ENCODE measurements around the gene MUTYH.

MUTYH gene

DNA sequence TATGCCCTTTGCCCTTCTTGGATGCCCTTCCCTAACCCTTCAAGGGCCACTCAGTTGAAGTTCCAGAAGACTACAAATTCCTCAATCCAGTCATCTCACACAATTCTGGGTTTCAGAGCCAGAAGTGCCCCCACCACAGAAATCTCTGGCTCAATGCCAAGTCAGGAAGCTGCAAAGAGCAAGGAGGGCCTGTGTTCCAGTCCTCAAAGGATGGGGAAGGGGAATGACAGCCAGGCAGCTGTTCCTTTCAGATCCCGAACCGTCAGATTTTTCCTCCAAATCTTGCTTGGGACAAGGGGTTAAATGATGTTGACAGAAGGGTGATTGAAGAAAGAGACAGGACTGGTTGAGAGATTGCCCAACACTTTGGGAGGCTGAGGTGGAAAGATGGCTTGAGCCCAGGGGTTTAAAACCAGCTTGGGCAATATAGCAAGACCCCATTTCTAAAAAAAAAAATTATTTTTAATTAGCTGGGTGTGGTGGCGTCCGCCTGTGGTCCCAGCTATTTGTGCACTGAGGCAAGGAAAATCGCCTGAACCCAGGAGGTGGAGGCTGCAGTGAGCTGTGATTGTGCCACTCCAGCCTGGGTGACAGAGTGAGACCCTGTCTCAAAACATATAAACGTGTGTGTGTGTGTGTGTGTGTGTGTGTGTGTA lies 14.3 kb downstream of the MUTYH start:
- Histone ChIP-seq H3K27me3 (replicated peaks; ENCODE audit: control insufficient read depth, insufficient read depth, low read length, poor library complexity, severe bottlenecking) (no peaks in the 10 kb centered on the region), H3K27ac (ENCODE audit: insufficient read depth, low read length, poor library complexity, severe bottlenecking) (no peak overlapping the region), H3K9me3 (ENCODE audit: control insufficient read depth, low read length) (no peaks in the 10 kb centered on the region), H3K4me3 (ENCODE audit: insufficient read depth, low read depth, low read length, poor library complexity, severe bottlenecking) (no peak overlapping the region), H3K4me1 (ENCODE audit: control insufficient read depth, insufficient read depth, low read length, poor library complexity, severe bottlenecking) (peaks cover 13% of the 10 kb centered on the region), H3K36me3 (ENCODE audit: control insufficient read depth, insufficient read depth, low read length) (peaks cover under 1% of the 10 kb centered on the region)
- no peak for DNase-seq

DNA sequence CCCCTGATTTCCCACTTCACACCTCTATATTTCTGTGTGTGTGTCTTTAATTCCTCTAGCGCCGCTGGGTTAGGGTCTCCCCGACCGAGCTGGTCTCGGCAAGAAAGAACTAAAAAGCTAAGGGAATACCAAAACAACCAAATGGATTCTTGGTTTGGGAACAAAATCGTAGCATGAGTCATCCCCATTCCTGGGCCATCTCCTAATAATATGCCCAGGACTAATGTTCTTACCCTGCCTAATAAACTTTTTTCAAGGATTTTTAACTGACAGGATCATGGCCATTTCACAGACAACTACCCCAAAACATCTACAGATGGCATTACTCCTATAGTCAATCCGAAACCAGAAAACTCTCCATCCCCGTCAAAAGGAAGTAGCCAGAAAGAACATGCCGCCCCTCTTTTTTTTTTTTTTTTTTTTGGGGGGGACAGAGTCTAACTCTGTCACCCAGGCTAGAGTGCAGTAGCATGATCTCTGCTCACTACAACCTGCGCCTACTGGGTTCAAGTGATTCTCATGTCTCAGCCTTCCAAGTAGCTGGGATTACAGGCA lies 17.7 kb downstream of the MUTYH start:
- Histone ChIP-seq H3K36me3 (ENCODE audit: control insufficient read depth, insufficient read depth, low read length) (no peaks in the 10 kb centered on the region), H3K4me1 (ENCODE audit: control insufficient read depth, insufficient read depth, low read length, poor library complexity, severe bottlenecking) (peaks cover 12% of the 10 kb centered on the region), H3K4me3 (ENCODE audit: insufficient read depth, low read depth, low read length, poor library complexity, severe bottlenecking) (no peak overlapping the region), H3K27ac (ENCODE audit: insufficient read depth, low read length, poor library complexity, severe bottlenecking) (no peak overlapping the region), H3K27me3 (replicated peaks; ENCODE audit: control insufficient read depth, insufficient read depth, low read length, poor library complexity, severe bottlenecking) (no peaks in the 10 kb centered on the region), H3K9me3 (ENCODE audit: control insufficient read depth, low read length) (no peaks in the 10 kb centered on the region)
- no peak for DNase-seq

DNA sequence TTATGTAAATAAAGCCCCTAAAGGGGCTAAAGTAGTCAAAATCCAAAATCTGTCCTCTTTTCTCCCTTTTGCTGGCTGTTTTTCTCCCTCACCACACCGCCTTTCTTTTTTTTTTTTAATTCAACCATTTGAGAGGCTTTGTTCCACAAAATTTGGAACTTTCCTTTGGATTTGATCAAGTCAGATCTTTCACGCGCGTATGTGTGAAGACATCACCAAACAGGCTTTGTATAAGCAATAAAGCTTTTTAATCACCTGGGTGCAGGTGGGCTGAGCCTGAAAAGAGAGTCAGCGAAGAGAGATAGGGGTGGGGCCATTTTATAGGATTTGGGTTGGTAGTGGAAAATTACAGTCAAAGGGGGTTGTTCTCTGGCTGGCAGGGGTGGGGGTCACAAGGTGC lies 18.8 kb downstream of the MUTYH start:
- no peaks in the 10 kb centered on the region for H3K9me3 ChIP-seq (ENCODE audit: control insufficient read depth, low read length)
- no peaks in the 10 kb centered on the region for H3K36me3 ChIP-seq (ENCODE audit: control insufficient read depth, insufficient read depth, low read length)
- no peak overlapping the region for H3K4me3 ChIP-seq (ENCODE audit: insufficient read depth, low read depth, low read length, poor library complexity, severe bottlenecking)
- H3K4me1 ChIP-seq (ENCODE audit: control insufficient read depth, insufficient read depth, low read length, poor library complexity, severe bottlenecking) = peaks cover 1% of the 10 kb centered on the region
- no peaks in the 10 kb centered on the region for H3K27me3 ChIP-seq (replicated peaks; ENCODE audit: control insufficient read depth, insufficient read depth, low read length, poor library complexity, severe bottlenecking)
- DNase-seq = no peak
- no peak overlapping the region for H3K27ac ChIP-seq (ENCODE audit: insufficient read depth, low read length, poor library complexity, severe bottlenecking)

GRCh38 chr1:45319761-45320160 lies 20.5 kb downstream of the MUTYH start:
- DNase-seq = no peak
- no peak overlapping the region for H3K27ac ChIP-seq (ENCODE audit: insufficient read depth, low read length, poor library complexity, severe bottlenecking)
- no peaks in the 10 kb centered on the region for H3K9me3 ChIP-seq (ENCODE audit: control insufficient read depth, low read length)
- H3K36me3 ChIP-seq (ENCODE audit: control insufficient read depth, insufficient read depth, low read length) = no peaks in the 10 kb centered on the region
- H3K27me3 ChIP-seq (replicated peaks; ENCODE audit: control insufficient read depth, insufficient read depth, low read length, poor library complexity, severe bottlenecking) = no peaks in the 10 kb centered on the region
- no peak overlapping the region for H3K4me3 ChIP-seq (ENCODE audit: insufficient read depth, low read depth, low read length, poor library complexity, severe bottlenecking)
- H3K4me1 ChIP-seq (ENCODE audit: control insufficient read depth, insufficient read depth, low read length, poor library complexity, severe bottlenecking) = no peaks in the 10 kb centered on the region

GRCh38 chr1:45317166-45317565 lies 23.1 kb downstream of the MUTYH start:
- H3K9me3 ChIP-seq (ENCODE audit: control insufficient read depth, low read length) = no peaks in the 10 kb centered on the region
- no peak overlapping the region for H3K27ac ChIP-seq (ENCODE audit: insufficient read depth, low read length, poor library complexity, severe bottlenecking)
- DNase-seq = no peak
- no peaks in the 10 kb centered on the region for H3K36me3 ChIP-seq (ENCODE audit: control insufficient read depth, insufficient read depth, low read length)
- H3K4me1 ChIP-seq (ENCODE audit: control insufficient read depth, insufficient read depth, low read length, poor library complexity, severe bottlenecking) = no peaks in the 10 kb centered on the region
- no peak overlapping the region for H3K4me3 ChIP-seq (ENCODE audit: insufficient read depth, low read depth, low read length, poor library complexity, severe bottlenecking)
- H3K27me3 ChIP-seq (replicated peaks; ENCODE audit: control insufficient read depth, insufficient read depth, low read length, poor library complexity, severe bottlenecking) = no peaks in the 10 kb centered on the region

DNA sequence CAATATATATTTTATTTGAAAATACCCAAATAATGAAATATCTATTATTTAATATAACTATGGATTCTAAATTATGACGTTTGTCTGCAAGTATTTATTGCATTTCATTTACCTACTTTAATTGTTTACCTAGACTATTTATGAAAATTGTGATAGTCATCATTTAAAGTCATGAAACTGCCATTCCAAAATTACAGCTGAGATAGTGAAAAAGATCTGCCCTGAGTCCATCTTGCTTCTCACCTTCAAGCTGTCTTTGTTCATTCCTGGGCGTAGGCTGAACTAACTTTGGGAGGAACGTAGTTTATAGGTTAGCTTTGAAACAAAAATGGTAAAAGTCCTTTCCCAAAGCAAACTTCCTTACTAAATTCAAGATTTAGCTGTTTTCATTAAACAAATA lies 26.0 kb downstream of the MUTYH start:
- no peak for DNase-seq
- Histone ChIP-seq H3K27me3 (replicated peaks; ENCODE audit: control insufficient read depth, insufficient read depth, low read length, poor library complexity, severe bottlenecking) (no peaks in the 10 kb centered on the region), H3K27ac (ENCODE audit: insufficient read depth, low read length, poor library complexity, severe bottlenecking) (no peak overlapping the region), H3K4me1 (ENCODE audit: control insufficient read depth, insufficient read depth, low read length, poor library complexity, severe bottlenecking) (no peaks in the 10 kb centered on the region), H3K9me3 (ENCODE audit: control insufficient read depth, low read length) (no peaks in the 10 kb centered on the region), H3K36me3 (ENCODE audit: control insufficient read depth, insufficient read depth, low read length) (no peaks in the 10 kb centered on the region), H3K4me3 (ENCODE audit: insufficient read depth, low read depth, low read length, poor library complexity, severe bottlenecking) (no peak overlapping the region)

GRCh38 chr1:45306905-45307304 lies 33.3 kb downstream of the MUTYH start:
- no peaks in the 10 kb centered on the region for H3K9me3 ChIP-seq (ENCODE audit: control insufficient read depth, low read length)
- DNase-seq = no peak
- H3K4me3 ChIP-seq (ENCODE audit: insufficient read depth, low read depth, low read length, poor library complexity, severe bottlenecking) = no peak overlapping the region
- H3K4me1 ChIP-seq (ENCODE audit: control insufficient read depth, insufficient read depth, low read length, poor library complexity, severe bottlenecking) = peaks cover 6% of the 10 kb centered on the region
- no peaks in the 10 kb centered on the region for H3K27me3 ChIP-seq (replicated peaks; ENCODE audit: control insufficient read depth, insufficient read depth, low read length, poor library complexity, severe bottlenecking)
- H3K27ac ChIP-seq (ENCODE audit: insufficient read depth, low read length, poor library complexity, severe bottlenecking) = no peak overlapping the region
- H3K36me3 ChIP-seq (ENCODE audit: control insufficient read depth, insufficient read depth, low read length) = no peaks in the 10 kb centered on the region

DNA sequence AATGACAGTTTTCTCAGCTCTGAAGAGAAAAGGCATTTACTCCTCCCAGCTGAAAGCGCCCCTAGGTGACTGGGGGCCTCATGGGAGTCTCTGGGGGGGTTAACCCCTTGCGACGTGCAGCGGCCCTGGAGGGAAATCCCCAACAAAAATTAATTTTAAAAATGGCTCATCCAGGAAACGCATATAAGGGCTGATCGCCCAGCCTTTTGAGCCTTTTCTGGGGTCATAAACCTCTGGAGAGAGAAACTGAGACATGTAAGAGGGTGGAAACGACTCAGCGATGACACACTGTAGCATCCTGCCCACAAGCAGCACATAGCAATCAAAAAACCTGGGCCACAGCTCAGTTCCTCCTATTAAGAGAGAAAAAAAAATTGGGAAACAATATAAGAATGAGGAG lies 33.9 kb downstream of the MUTYH start:
- Histone ChIP-seq H3K27ac (ENCODE audit: insufficient read depth, low read length, poor library complexity, severe bottlenecking) (no peak overlapping the region), H3K27me3 (replicated peaks; ENCODE audit: control insufficient read depth, insufficient read depth, low read length, poor library complexity, severe bottlenecking) (no peaks in the 10 kb centered on the region), H3K4me1 (ENCODE audit: control insufficient read depth, insufficient read depth, low read length, poor library complexity, severe bottlenecking) (peaks cover 6% of the 10 kb centered on the region), H3K36me3 (ENCODE audit: control insufficient read depth, insufficient read depth, low read length) (no peaks in the 10 kb centered on the region), H3K4me3 (ENCODE audit: insufficient read depth, low read depth, low read length, poor library complexity, severe bottlenecking) (no peak overlapping the region), H3K9me3 (ENCODE audit: control insufficient read depth, low read length) (no peaks in the 10 kb centered on the region)
- no peak for DNase-seq

DNA sequence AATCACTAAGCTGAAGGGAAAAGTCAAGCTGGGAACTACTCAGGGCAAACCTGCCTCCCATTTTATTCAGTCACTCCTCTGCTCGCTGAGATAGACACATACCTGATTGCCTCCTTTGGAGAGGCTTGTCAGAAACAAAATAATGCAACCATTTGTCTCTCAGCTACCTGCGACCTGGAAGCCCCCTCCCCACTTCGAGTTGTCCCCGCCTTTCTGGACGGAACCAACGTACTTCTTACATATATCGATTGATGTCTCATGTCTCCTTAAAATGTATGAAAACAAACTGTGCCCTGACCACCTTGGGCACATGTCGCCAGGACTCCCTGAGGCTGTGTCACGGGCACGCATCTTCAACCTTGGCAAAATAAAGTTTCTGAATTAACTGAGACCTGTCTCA lies 35.0 kb downstream of the MUTYH start:
- no peak for DNase-seq
- H3K27ac ChIP-seq (ENCODE audit: insufficient read depth, low read length, poor library complexity, severe bottlenecking) = no peak overlapping the region
- no peak overlapping the region for H3K4me3 ChIP-seq (ENCODE audit: insufficient read depth, low read depth, low read length, poor library complexity, severe bottlenecking)
- no peaks in the 10 kb centered on the region for H3K36me3 ChIP-seq (ENCODE audit: control insufficient read depth, insufficient read depth, low read length)
- H3K27me3 ChIP-seq (replicated peaks; ENCODE audit: control insufficient read depth, insufficient read depth, low read length, poor library complexity, severe bottlenecking) = no peaks in the 10 kb centered on the region
- H3K9me3 ChIP-seq (ENCODE audit: control insufficient read depth, low read length) = no peaks in the 10 kb centered on the region
- peaks cover 6% of the 10 kb centered on the region for H3K4me1 ChIP-seq (ENCODE audit: control insufficient read depth, insufficient read depth, low read length, poor library complexity, severe bottlenecking)

DNA sequence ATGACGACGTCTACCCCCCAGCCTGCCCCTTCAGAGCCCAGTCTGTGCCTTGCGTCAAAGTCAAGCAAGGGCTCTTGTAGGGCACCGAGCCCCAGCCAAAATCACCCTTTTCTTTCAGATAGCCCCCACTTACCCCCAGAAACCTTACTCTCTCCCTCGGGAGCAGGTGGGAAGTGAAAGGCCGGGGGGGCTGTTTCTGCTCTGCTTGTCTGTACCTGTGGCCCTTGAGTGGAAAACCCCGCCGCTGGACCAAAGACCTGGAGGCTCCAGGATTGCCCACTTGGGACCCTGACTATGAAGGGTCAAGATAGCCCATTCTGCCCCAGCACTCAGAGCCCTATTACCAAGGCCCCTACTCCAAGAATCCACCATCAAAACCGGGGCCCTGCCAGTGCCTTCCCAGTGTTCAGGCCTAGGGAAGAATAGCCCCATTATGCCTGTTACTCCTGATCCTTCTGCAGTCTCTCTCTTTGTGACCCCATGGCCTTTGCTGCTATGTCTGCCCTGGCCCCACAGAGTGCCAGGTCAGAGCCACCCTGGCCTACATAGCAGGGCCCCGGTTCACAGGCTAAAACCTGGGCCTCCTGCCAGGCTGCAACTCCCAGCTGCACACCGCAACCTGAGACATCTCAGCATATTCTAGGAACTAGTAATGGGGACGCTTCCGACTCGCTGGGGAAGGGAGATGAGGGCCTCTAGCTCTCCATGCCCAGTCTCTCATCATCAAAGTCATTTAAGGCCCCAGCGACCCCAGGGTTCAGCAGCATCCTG lies 35.7 kb downstream of the MUTYH start:
- H3K27me3 ChIP-seq (replicated peaks; ENCODE audit: control insufficient read depth, insufficient read depth, low read length, poor library complexity, severe bottlenecking) = no peaks in the 10 kb centered on the region
- H3K4me3 ChIP-seq (ENCODE audit: insufficient read depth, low read depth, low read length, poor library complexity, severe bottlenecking) = peak overlapping the region; percentile 87
- peak overlapping the region; percentile 83 for H3K27ac ChIP-seq (ENCODE audit: insufficient read depth, low read length, poor library complexity, severe bottlenecking)
- peaks cover 6% of the 10 kb centered on the region for H3K4me1 ChIP-seq (ENCODE audit: control insufficient read depth, insufficient read depth, low read length, poor library complexity, severe bottlenecking)
- H3K36me3 ChIP-seq (ENCODE audit: control insufficient read depth, insufficient read depth, low read length) = no peaks in the 10 kb centered on the region
- no peak for DNase-seq
- no peaks in the 10 kb centered on the region for H3K9me3 ChIP-seq (ENCODE audit: control insufficient read depth, low read length)
